ENCODE measurements around the gene OSGEPL1. TPM values are rescaled to one million over a fixed set of nuclear protein-coding genes. Genes with fewer than 3 reads are reported as not detected.
A peak's percentile ranks its signal among the peaks of the same experiment; 100 is the strongest.

The OSGEPL1 gene
- polyA plus RNA-seq, 3 donors = 2.1 to 2.9 (median 2.6) TPM

- H3K27me3 Mint-ChIP-seq (ENCODE audit: low read depth in 3 of 3) = no peaks in the 10 kb centered on the region
- Histone ChIP-seq H3K4me3 (replicated peaks in 1 of 3; ENCODE audit: low read depth in 2 of 3, low read length in 3 of 3) (peak overlapping the region; percentile 78 to 89 (median 85)), H3K9ac (ENCODE audit: insufficient read depth, low read length, poor library complexity, severe bottlenecking) (peak overlapping the region; percentile 76), H3K36me3 (replicated peaks in 1 of 2; ENCODE audit: control insufficient read depth in 1 of 2, insufficient read depth in 2 of 2, low read length in 2 of 2) (peaks cover 28 to 36% of the 10 kb centered on the region in 2 donors), H4K20me1 (ENCODE audit: insufficient read depth, low read length) (peaks cover 14% of the 10 kb centered on the region), H3K27ac (ENCODE audit: low read depth in 1 of 2, low read length in 2 of 2) (peak overlapping the region; percentile 81 to 90), H2AFZ (ENCODE audit: insufficient read depth, low read depth, low read length, poor library complexity, severe bottlenecking) (peak overlapping the region; percentile 92), H3K9me3 (replicated peaks in 1 of 2; ENCODE audit: control insufficient read depth in 1 of 2, insufficient read depth in 1 of 2, low read length in 2 of 2) (no peaks in the 10 kb centered on the region), H3K27me3 (ENCODE audit: control insufficient read depth in 2 of 2, insufficient read depth in 2 of 2, low read length in 2 of 2) (no peaks in the 10 kb centered on the region), H3K4me2 (replicated peaks; ENCODE audit: extremely low read depth, low read length, poor library complexity, severe bottlenecking) (peak overlapping the region; percentile 89), H3K79me2 (ENCODE audit: insufficient read depth, low read length) (peaks cover 90% of the 10 kb centered on the region), H3K4me1 (ENCODE audit: control insufficient read depth in 1 of 2, insufficient read depth in 2 of 2, low read length in 2 of 2) (peaks cover 28 to 33% of the 10 kb centered on the region in 2 donors)
- no peaks in the 10 kb centered on the region for H3K9me3 Mint-ChIP-seq
- peaks cover 30 to 37% of the 10 kb centered on the region in 2 donors for H3K36me3 Mint-ChIP-seq
- TF ChIP-seq, protein P1, sequence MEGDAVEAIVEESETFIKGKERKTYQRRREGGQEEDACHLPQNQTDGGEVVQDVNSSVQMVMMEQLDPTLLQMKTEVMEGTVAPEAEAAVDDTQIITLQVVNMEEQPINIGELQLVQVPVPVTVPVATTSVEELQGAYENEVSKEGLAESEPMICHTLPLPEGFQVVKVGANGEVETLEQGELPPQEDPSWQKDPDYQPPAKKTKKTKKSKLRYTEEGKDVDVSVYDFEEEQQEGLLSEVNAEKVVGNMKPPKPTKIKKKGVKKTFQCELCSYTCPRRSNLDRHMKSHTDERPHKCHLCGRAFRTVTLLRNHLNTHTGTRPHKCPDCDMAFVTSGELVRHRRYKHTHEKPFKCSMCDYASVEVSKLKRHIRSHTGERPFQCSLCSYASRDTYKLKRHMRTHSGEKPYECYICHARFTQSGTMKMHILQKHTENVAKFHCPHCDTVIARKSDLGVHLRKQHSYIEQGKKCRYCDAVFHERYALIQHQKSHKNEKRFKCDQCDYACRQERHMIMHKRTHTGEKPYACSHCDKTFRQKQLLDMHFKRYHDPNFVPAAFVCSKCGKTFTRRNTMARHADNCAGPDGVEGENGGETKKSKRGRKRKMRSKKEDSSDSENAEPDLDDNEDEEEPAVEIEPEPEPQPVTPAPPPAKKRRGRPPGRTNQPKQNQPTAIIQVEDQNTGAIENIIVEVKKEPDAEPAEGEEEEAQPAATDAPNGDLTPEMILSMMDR (IDR thresholded peaks at IDR 0.05) = no peak
- intact Hi-C loops (cut with micrococcal nuclease) = loop anchor here (5.0 to 10.0 kb wide), 3 partner anchors 111 to 339 kb away; partner anchors contain the start of genes ANKAR (in 1 of the 2), ASNSD1 (in 1 of the 2) and WDR75 (in 1 of the 2)
- DNase-seq = peak in 2 of 3 donors; percentile 23 to 33
- H3K4me1 Mint-ChIP-seq = peaks cover 36% of the 10 kb centered on the region
- H3K27ac Mint-ChIP-seq = peak overlapping the region; percentile 89 to 97 (median 94)
- under 1% methylated on average over 10 of the region's 17 CpGs for WGBS (ENCODE audit: insufficient coverage)
- H3K4me3 Mint-ChIP-seq = peak overlapping the region; percentile 90 to 94
Measured at GRCh38 chr2:189783451-189783926, 20.9 kb upstream of the OSGEPL1 start.

GRCh38 chr2:189782221-189782671, 19.7 kb upstream of the OSGEPL1 start:
- no peaks in the 10 kb centered on the region for H3K9me3 Mint-ChIP-seq
- no peaks in the 10 kb centered on the region for H3K9me3 ChIP-seq (replicated peaks in 1 of 2; ENCODE audit: control insufficient read depth in 1 of 2, insufficient read depth in 1 of 2, low read length in 2 of 2)
- H3K36me3 ChIP-seq (replicated peaks in 1 of 2; ENCODE audit: control insufficient read depth in 1 of 2, insufficient read depth in 2 of 2, low read length in 2 of 2) = peaks cover 38 to 42% of the 10 kb centered on the region in 2 donors
- H3K4me2 ChIP-seq (replicated peaks; ENCODE audit: extremely low read depth, low read length, poor library complexity, severe bottlenecking) = peak overlapping the region; percentile 89
- TF ChIP-seq, protein P1 (IDR thresholded peaks at IDR 0.05) = no peak
- intact Hi-C loops (cut with micrococcal nuclease) = loop anchor here (5.0 to 10.0 kb wide), 3 partner anchors 110 to 337 kb away; partner anchors contain the start of genes ANKAR (in 1 of the 2), ASNSD1 (in 1 of the 2) and WDR75 (in 1 of the 2)
- no CpG with 5 or more reads among the region's 4 CpGs for WGBS (ENCODE audit: insufficient coverage)
- H3K27ac ChIP-seq (ENCODE audit: low read depth in 1 of 2, low read length in 2 of 2) = peak overlapping the region; percentile 60 to 81
- H3K36me3 Mint-ChIP-seq = peaks cover 38 to 43% of the 10 kb centered on the region in 2 donors
- peaks cover 36% of the 10 kb centered on the region for H3K4me1 Mint-ChIP-seq
- H3K27me3 ChIP-seq (ENCODE audit: control insufficient read depth in 2 of 2, insufficient read depth in 2 of 2, low read length in 2 of 2) = no peaks in the 10 kb centered on the region
- no peaks in the 10 kb centered on the region for H3K27me3 Mint-ChIP-seq (ENCODE audit: low read depth in 3 of 3)
- H3K79me2 ChIP-seq (ENCODE audit: insufficient read depth, low read length) = peaks cover 90% of the 10 kb centered on the region
- peaks cover 28 to 33% of the 10 kb centered on the region in 2 donors for H3K4me1 ChIP-seq (ENCODE audit: control insufficient read depth in 1 of 2, insufficient read depth in 2 of 2, low read length in 2 of 2)
- H2AFZ ChIP-seq (ENCODE audit: insufficient read depth, low read depth, low read length, poor library complexity, severe bottlenecking) = peak overlapping the region; percentile 92
- H3K4me3 Mint-ChIP-seq = peak overlapping the region; percentile 59 to 80
- H4K20me1 ChIP-seq (ENCODE audit: insufficient read depth, low read length) = peaks cover 27% of the 10 kb centered on the region
- peak overlapping the region; percentile 89 to 97 (median 94) for H3K27ac Mint-ChIP-seq
- H3K4me3 ChIP-seq (replicated peaks in 1 of 3; ENCODE audit: low read depth in 2 of 3, low read length in 3 of 3) = peak overlapping the region; percentile 78 to 89 (median 85)
- peak; percentile 31 to 73 (median 49) for DNase-seq
- H3K9ac ChIP-seq (ENCODE audit: insufficient read depth, low read length, poor library complexity, severe bottlenecking) = peak overlapping the region; percentile 27
